DOHH2 (cell line): Measurements from ENCODE around the gene PTPRN2.
"Not testable (repeated sequence)": the region's sequence is repeated elsewhere in the genome, so short reads cannot be mapped to it uniquely, and the experiment has no call there.

Experiments used
- H3F3A ChIP-seq: fragments of 200-600 bp; sonication (generic), shearing (Covaris generic); 2 replicates; pipeline ENCODE4 v1.6.0; 2016; ENCODE audit warnings: antibody characterized with exemption, mild to moderate bottlenecking; ENCODE audit not compliant: control insufficient read depth, insufficient read depth
- H3K27ac ChIP-seq: fragments of 200-600 bp; sonication (generic); 2 replicates; pipeline ENCODE4 v1.5.1; 2014; ENCODE audit warnings: low read depth, mild to moderate bottlenecking, low read length, moderate library complexity
- H3K27me3 ChIP-seq: fragments of 200-600 bp; sonication (generic); 2 replicates; pipeline ENCODE4 v1.6.1; 2014; ENCODE audit warnings: mild to moderate bottlenecking, low read length, mixed read lengths; ENCODE audit not compliant: control insufficient read depth
- H3K36me3 ChIP-seq: fragments of 200-600 bp; sonication (generic); 2 replicates; pipeline ENCODE4 v1.6.1; 2014; ENCODE audit warnings: mild to moderate bottlenecking, low read length, moderate library complexity, mixed read lengths; ENCODE audit not compliant: control insufficient read depth
- H3K4me1 ChIP-seq: fragments of 200-600 bp; sonication (generic); 2 replicates; pipeline ENCODE4 v1.6.1; 2014; ENCODE audit warnings: mild to moderate bottlenecking, low read length, mixed read lengths; ENCODE audit not compliant: control insufficient read depth
- H3K4me2 ChIP-seq: fragments of 200-600 bp; sonication (generic); 2 replicates; pipeline ENCODE4 v1.6.0; 2014; ENCODE audit warnings: mild to moderate bottlenecking, low read length, moderate library complexity
- H3K4me3 ChIP-seq: fragments of 200-600 bp; sonication (generic); 2 replicates; pipeline ENCODE4 v1.5.1; 2014; ENCODE audit warnings: mild to moderate bottlenecking, low read length, mixed read lengths
- H3K79me2 ChIP-seq: fragments of 200-600 bp; sonication (generic); 2 replicates; pipeline ENCODE4 v1.6.1; 2014; ENCODE audit warnings: mild to moderate bottlenecking, low read length, mixed read lengths; ENCODE audit not compliant: control insufficient read depth
- H3K9me2 ChIP-seq: fragments of 200-600 bp; sonication (generic); replicated peaks from 2 replicates; pipeline ENCODE4 v1.6.1; 2014; ENCODE audit warnings: mild to moderate bottlenecking, low read length, mixed read lengths; ENCODE audit not compliant: control insufficient read depth
- H3K9me3 ChIP-seq: fragments of 200-600 bp; sonication (generic); 2 replicates; pipeline ENCODE4 v1.6.1; 2014; ENCODE audit warnings: antibody characterized with exemption, low read length, mixed read lengths; ENCODE audit not compliant: control insufficient read depth, insufficient read depth
- H4K20me1 ChIP-seq: fragments of 200-600 bp; sonication (generic); 2 replicates; pipeline ENCODE4 v1.6.0; 2014; ENCODE audit warnings: low read depth, mild to moderate bottlenecking, antibody characterized with exemption, low read length, moderate library complexity; ENCODE audit not compliant: control insufficient read depth, insufficient read depth
- EZH2phosphoT487 ChIP-seq: fragments of 200-600 bp; sonication (generic); IDR thresholded peaks from 2 replicates; pipeline ENCODE4 v1.6.1; 2017; ENCODE audit warnings: borderline replicate concordance, mild to moderate bottlenecking, antibody characterized with exemption, low read length, moderate library complexity, mixed read lengths
- TF ChIP-seq, protein P1 (sequence below): fragments of 200-600 bp; sonication (generic); IDR thresholded peaks from one replicate; pipeline ENCODE4 v1.5.1; 2014; ENCODE audit warnings: antibody characterized with exemption, mild to moderate bottlenecking, low read depth, low read length; ENCODE audit not compliant: poor library complexity, severe bottlenecking

Gene PTPRN2

DNA sequence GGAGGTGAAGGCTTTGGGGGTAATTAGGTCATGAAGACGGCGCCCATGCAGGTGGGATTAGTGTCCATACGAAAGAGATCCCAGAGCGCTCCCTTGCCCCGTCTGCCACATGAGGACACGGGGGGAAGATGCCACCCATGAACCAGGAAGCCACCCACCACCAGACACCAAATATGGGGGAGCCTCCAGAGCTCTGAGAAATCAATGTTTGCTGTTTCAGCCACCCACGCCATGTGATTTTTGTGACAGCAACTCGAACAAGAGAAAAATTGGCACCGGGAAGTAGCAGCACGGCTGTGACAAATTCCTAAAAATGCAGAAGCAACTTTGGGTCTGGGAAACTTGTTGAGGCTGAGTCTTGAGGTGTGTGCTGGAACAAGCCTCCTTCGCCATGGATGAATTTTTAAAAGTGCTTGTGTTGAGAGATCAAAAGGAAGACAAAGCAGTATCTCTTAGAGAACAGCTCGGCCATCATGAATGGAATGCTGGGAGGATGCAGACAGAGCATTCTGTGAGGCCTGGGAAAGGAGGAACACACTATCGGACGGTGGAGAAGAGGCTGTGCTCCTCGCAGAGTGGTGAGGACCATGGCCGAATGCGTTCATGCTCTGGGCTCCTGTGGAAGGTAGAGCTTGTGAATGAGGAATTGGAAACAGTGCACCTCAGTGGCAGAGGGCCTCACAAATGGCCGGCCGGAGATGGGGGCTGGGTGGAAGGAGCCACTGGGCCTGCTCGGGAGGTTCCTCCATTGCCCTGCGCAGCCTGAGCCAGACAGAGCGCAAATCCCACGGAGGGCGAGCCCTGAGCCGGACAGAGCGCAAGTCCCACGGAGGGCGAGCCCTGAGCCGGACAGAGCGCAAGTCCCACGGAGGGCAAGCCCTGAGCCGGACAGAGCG is 277.5 kb downstream of the PTPRN2 start:
- peaks cover 46% of the 10 kb centered on the region; the same call in 1 of the 2 replicates for H3K9me3 ChIP-seq
- no peaks in the 10 kb centered on the region for H3K79me2 ChIP-seq
- no peak for TF ChIP-seq EZH2phosphoT487
- TF ChIP-seq, protein P1, sequence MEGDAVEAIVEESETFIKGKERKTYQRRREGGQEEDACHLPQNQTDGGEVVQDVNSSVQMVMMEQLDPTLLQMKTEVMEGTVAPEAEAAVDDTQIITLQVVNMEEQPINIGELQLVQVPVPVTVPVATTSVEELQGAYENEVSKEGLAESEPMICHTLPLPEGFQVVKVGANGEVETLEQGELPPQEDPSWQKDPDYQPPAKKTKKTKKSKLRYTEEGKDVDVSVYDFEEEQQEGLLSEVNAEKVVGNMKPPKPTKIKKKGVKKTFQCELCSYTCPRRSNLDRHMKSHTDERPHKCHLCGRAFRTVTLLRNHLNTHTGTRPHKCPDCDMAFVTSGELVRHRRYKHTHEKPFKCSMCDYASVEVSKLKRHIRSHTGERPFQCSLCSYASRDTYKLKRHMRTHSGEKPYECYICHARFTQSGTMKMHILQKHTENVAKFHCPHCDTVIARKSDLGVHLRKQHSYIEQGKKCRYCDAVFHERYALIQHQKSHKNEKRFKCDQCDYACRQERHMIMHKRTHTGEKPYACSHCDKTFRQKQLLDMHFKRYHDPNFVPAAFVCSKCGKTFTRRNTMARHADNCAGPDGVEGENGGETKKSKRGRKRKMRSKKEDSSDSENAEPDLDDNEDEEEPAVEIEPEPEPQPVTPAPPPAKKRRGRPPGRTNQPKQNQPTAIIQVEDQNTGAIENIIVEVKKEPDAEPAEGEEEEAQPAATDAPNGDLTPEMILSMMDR, result no peak

DNA sequence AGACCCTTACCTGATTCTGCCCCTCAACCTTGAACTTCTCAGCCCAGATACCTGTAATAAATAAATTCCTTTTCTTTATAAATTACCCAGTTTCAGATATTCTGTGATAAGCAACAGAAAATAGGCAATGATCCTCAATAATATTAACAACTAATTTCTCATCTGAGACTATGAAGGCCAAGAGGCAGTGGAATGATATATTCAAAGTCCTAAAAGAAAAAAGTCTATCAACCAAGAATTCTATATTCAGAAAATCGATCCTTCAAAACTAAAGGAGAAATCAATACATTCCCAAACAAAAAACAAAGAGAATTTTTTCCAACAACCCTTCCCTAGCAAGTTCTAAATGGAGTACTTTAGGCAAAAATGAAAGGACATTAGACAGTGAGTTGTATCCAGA is 279.6 kb downstream of the PTPRN2 start:
- no peak overlapping the region for H3K4me2 ChIP-seq
- TF ChIP-seq, protein P1, result no peak
- no peak for TF ChIP-seq EZH2phosphoT487
- no peaks in the 10 kb centered on the region for H4K20me1 ChIP-seq
- 0 out of 2 replicates have a peak, but pooled peaks cover 3% of the 10 kb centered on the region for H3F3A ChIP-seq
- H3K4me3 ChIP-seq, result no peak overlapping the region
- H3K9me2 ChIP-seq, result no peaks in the 10 kb centered on the region
- H3K79me2 ChIP-seq, result no peaks in the 10 kb centered on the region
- H3K27me3 ChIP-seq, result no peaks in the 10 kb centered on the region
- peaks cover 31% of the 10 kb centered on the region; the same call in 1 of the 2 replicates for H3K9me3 ChIP-seq
- H3K4me1 ChIP-seq, result no peaks in the 10 kb centered on the region
- H3K36me3 ChIP-seq, result no peaks in the 10 kb centered on the region
- H3K27ac ChIP-seq, result no peak overlapping the region

More for the DNA sequence above, 277.5 kb downstream of the PTPRN2 start:
- Histone ChIP-seq H3K4me1 (no peaks in the 10 kb centered on the region), H3K4me2 (no peak overlapping the region), H3K36me3 (no peaks in the 10 kb centered on the region), H3K27me3 (no peaks in the 10 kb centered on the region), H3F3A (0 out of 2 replicates have a peak, but pooled peaks cover 3% of the 10 kb centered on the region), H4K20me1 (no peaks in the 10 kb centered on the region), H3K9me2 (no peaks in the 10 kb centered on the region), H3K4me3 (no peak overlapping the region), H3K27ac (no peak overlapping the region)

DNA sequence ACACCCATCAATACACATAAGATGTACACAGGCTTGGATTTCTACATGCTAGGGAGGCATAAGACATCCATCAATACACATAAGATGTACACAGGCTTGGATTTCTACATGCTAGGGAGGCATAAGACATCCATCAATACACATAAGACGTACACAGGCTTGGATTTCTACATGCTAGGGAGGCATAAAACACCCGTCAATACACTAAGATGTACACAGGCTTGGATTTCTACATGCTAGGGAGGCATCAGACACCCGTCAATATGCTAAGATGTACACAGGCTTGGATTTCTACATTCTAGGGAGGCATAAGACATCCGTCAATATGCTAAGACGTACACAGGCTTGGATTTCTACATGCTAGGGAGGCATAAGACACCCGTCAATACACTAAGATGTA is 283.6 kb downstream of the PTPRN2 start:
- not testable (repeated sequence) for H3K36me3 ChIP-seq, H3K27ac ChIP-seq, H3K79me2 ChIP-seq, H3K4me2 ChIP-seq, H3K9me2 ChIP-seq, H3K9me3 ChIP-seq, H3K27me3 ChIP-seq, H3K4me1 ChIP-seq, H4K20me1 ChIP-seq, H3F3A ChIP-seq, H3K4me3 ChIP-seq

DNA sequence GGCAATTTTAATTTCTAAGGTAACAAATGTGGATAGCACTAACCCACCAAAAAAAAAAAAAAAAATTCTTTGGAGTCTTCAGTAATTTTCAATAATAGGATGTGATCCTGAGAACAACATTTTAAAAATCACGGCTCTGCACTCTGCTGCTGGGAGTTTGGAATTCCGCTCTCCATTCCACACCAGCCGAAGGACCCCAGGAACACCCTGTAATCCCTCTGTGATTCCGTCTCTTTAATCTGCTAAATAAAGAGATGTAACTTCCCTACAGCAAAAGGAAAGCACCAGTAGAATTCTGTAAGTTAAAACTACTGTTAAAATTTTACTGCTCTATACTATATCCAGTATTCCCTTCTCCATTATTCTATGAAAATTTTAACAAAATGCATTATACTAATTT is 284.5 kb downstream of the PTPRN2 start:
- Histone ChIP-seq H3K9me3 (no peaks in the 10 kb centered on the region), H3K27ac (no peak overlapping the region)

More for the DNA sequence above, 284.5 kb downstream of the PTPRN2 start:
- H3K4me1 ChIP-seq, result no peaks in the 10 kb centered on the region
- no peaks in the 10 kb centered on the region for H3F3A ChIP-seq
- H3K79me2 ChIP-seq, result no peaks in the 10 kb centered on the region
- H4K20me1 ChIP-seq, result no peaks in the 10 kb centered on the region
- H3K9me2 ChIP-seq, result no peaks in the 10 kb centered on the region
- H3K4me3 ChIP-seq, result no peak overlapping the region
- TF ChIP-seq EZH2phosphoT487, result no peak
- TF ChIP-seq, protein P1, result no peak
- no peaks in the 10 kb centered on the region for H3K27me3 ChIP-seq
- H3K36me3 ChIP-seq, result no peaks in the 10 kb centered on the region
- H3K4me2 ChIP-seq, result no peak overlapping the region
